CD4-positive, alpha-beta T cell treated with Interleukin-4 for 4 hours (primary cell): ENCODE results near the gene PLA2G6.

Source experiments
- DNase-seq: peaks from one replicate; pipeline ENCODE4 v3.0.0-alpha.2; 2020

Gene PLA2G6

DNA sequence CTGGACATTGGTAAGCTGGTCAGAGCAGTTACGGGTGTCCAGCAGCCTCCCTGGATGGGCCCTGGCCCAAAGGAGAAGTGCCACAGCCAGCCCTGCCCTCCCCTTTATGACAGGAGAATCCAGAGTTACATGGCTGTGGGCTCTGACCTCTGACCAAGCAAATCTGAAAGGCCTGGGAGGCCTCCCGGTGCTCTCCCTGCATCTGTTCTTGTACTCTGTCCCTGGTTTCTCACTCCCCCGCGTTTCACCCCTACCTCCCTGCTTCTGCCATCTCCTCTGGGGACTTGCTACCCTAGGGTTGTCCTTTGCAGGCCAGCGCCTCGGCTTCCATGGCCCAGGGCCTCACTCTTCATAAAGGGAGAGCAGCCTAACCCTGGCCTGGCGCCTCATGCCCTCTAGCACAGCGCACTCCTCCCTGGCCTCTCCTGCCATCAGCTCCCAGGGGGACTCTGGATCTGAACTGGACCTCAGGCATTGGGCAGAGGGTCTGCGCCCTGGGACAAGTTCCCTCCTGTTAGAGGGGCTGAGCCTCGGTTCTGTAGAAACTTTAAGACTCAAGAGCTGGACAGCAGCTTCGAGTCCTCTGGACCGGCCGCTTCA is 113.8 kb downstream of the PLA2G6 start:
- DNase-seq, result no peak

- no peak for DNase-seq
Measured at GRCh38 chr22:38067028-38067415, 114.6 kb downstream of the PLA2G6 start.

- DNase-seq, result no peak
Measured at GRCh38 chr22:38066381-38067027, 115.1 kb downstream of the PLA2G6 start.

GRCh38 chr22:38065539-38065938 is 116.1 kb downstream of the PLA2G6 start:
- DNase-seq, result no peak

- no peak for DNase-seq
Measured at GRCh38 chr22:38062791-38063190, 118.8 kb downstream of the PLA2G6 start.
